GM19463 (cell line): ENCODE data around the gene FGF19.

ENCODE experiments used
- ATAC-seq: cut with Tn5 transposase; IDR thresholded peaks from one replicate; pipeline ENCODE4 v1.9.1; 2021; ENCODE audit warnings: mild to moderate bottlenecking, moderate library complexity; ENCODE audit not compliant: unreplicated experiment

Gene FGF19

DNA sequence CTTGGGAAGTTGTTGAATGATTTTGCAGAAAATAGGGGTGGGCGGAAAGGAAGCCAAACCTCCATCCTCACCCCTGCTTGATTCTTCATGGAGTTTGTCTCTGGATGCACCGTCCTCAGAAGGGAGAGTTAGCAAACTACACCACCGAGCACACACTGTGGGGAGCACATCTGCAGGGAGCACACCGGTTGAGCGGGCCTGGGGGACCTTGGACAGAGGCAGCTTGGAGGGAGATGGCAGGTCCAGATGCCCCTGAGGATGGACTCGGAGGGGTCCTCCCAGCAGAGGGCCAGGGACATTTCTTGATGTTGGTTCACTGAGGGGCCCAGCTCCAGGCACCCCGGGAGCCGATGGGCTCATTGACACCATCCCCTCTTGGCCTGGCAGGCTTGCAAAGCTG lies 15.1 kb upstream of the FGF19 start:
- ATAC-seq, result no peak

DNA sequence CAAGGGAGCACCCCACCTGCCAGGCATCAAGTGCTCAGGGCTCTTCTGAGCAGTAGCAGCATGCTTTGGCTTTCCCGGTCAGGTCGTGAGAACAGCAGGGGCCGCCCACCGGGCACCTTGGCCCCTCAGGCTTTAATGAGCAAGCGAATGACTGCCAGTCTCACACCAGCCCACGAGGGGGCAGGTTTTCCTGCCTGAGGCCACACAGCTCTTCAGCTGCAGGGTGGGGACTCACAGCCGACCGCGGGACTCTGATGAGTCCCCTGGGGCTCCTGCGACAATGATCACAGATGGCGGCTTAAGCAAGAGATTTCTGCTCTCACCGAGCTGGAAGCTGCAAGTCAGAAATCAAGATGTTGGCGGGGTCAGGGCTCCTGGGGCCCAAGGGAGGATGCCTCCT lies 14.3 kb upstream of the FGF19 start:
- ATAC-seq, result no peak

- no peak for ATAC-seq
These were observed 13.3 kb upstream of the FGF19 start for GRCh38 chr11:69716891-69717747.

GRCh38 chr11:69716099-69716498 lies 12.3 kb upstream of the FGF19 start:
- no peak for ATAC-seq

- ATAC-seq, result no peak
These were observed 11.6 kb upstream of the FGF19 start for GRCh38 chr11:69715446-69715845.

DNA sequence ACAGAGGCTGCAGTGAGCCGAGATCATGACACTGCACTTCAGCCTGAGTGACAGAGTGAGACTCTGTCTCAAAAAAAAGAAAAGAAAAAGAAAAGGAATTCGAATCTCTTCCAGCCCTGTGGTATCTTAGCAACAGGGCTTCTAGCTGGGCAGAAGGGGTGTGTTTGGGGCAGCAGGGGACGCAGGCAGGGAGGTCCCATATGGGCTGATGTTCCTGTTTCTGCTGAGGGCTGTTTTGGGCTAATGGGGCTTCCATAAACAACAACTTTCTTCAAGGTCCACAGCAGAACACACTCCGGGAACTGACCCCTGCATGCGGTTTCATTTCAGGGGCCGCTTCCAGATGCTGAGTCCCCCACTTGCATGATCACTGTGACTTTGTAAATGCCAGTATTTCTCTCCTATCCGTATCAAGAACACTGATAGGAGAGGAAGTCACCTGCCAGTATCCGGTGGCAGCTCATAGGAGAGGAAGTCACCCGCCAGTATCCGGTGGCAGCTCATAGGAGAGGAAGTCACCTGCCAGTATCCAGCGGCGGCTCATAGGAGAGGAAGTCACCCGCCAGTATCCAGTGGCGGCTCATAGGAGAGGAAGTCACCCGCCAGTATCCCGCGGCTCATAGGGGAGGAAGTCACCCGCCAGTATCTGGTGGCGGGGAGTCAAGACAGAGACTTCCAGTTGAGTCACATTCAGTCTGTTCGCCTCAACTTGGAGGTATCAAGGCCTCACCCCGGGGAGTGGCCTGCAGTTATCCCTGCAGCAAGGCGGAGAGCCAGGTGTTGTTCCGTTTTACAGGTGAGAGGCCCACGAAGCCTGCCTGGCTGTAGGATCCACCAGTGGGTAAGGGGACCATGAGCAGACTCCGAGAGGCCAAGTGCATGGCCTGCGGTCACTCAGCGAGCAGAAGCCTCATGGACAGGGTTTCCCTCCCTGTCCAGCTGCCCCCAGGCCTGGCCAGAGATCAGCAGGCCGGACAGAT lies 8.3 kb upstream of the FGF19 start:
- no peak for ATAC-seq

DNA sequence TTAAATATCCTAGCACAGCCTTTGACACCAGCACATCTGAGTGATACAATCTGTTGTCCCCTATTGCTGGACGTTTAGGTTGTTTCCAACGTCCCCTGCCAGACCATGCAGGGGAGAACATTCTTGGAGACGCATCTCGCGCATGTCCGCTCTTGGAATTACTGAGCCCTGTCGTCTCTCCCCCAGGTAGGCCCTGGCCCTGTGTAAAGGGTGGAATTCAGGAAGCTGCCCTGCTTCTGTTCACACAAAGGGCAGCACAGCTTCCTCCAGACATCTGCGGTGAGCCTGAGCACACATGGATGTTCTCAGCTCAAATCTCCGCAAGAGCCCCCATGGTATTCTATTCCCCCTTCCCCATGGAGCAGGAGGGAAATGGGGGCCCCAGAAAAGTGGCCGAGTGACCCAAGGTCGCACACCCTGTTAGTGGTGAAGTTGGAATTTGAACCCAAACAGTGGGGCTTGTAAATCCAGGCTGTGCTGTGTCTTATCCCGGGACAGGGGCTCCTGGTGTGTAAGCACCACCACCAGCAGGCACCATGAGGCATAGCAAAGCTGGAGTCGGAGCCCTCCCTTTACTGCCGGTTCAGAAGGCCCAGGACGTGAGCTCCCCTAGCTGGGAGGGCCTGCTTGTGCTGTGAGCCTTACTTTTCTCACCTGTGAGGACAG lies 5.0 kb upstream of the FGF19 start:
- ATAC-seq, result no peak

- ATAC-seq, result no peak
These were observed 3.4 kb upstream of the FGF19 start for GRCh38 chr11:69707176-69707575.

- ATAC-seq, result no peak
These were observed 2.3 kb upstream of the FGF19 start for GRCh38 chr11:69705901-69706787.

- ATAC-seq, result no peak
These were observed 1.6 kb upstream of the FGF19 start for GRCh38 chr11:69705351-69705811.

DNA sequence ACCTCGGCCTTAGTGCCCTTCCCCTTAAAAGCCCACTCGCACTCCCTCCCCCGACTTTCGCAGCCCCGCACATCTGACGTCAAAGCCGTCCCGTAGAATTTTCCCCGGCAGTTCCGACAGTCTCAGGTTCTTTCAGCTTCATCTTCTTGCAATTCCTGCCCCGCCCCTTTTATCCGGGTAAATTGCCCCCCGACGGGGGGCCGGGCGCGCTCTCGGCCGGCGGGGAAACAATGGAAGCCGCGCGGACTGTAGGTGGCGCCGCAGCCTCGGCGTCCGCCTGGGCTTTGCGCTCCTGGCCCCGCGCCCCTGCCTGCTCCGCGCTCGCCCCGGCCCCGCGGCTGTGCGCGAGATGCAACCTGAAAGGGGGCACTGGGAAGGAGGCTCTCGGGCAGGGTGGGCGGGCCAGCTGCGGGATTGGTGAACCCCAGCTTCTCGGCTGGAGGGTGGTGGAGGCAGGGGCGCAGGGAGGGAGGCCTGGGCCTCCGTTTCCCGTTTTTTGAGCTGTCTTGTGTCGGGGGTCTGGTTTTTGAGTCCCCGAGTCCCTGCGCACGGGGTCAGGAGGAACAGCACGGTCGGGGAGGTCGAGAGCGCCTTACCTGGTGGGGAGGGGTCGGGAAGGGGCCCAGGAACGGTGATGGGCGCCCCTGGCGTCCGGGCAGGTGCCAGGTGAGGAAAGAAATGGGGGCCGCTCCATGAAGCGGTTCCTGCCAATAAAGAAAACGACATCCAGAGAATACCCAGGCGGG lies 859 bp upstream of the FGF19 start:
- no peak for ATAC-seq

DNA sequence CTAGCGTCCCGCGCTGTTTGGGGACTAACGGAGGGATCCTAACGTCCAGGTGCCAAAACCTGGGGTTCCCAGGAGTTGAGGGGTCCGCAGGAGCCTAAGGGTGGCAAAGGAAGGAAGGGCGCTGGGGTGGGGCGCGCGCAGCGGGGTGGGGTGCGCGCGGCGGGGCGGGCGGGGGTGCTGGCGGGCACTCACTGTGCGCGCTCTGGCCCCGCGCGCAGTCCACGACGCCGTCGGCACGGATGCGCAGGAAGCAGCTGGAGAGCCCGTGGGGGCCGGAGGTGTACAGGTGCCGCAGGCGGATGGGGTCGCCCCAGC lies 412 bp downstream of the FGF19 start:
- no peak for ATAC-seq

- no peak for ATAC-seq
These were observed 911 bp downstream of the FGF19 start for GRCh38 chr11:69702769-69703452.

DNA sequence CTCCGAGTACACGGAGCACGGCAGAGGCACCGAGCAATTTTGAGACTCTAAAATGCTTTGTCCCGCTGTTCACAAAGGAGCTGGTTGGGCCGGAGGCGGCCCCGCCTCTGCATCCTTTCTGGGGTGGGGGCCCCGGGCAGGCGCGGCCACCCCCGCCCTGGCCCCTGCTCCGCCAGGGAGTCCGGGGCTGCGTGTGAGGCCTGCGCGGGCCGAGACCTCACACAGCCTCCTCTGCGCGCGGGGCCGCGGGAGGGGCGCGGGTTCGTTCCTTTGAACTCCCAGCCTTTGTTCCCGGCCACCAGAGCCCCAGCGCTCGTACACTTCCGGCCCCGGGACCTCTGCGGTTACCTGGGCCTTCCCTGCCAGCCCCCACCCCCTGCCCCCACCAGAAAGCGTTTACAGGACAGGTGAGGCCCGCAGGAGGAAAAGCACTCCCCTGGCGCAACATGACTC lies 1.6 kb downstream of the FGF19 start:
- no peak for ATAC-seq

- no peak for ATAC-seq
These were observed 3.3 kb downstream of the FGF19 start for GRCh38 chr11:69700278-69701140.

GRCh38 chr11:69699213-69699612 lies 4.6 kb downstream of the FGF19 start:
- ATAC-seq, result no peak

DNA sequence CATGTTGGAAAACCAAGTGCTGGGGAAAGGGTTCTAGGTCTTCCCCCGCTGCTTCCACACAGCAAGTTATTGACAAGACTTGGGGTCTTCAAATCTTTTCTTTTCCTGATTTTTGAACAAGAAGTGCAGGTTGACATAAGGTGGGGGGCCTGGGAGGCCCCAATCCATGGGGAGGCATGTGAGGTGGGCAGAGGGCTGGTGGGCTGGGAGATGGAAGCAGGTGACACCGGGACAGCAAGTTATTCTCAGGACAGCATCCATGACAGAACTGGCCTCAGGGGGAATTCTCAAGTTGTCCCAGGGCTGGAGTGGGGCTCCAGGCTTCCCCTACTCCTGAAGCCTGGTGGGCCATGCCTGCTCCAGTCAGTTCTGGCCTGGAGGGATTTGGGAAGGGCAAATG lies 5.5 kb downstream of the FGF19 start:
- ATAC-seq, result no peak

DNA sequence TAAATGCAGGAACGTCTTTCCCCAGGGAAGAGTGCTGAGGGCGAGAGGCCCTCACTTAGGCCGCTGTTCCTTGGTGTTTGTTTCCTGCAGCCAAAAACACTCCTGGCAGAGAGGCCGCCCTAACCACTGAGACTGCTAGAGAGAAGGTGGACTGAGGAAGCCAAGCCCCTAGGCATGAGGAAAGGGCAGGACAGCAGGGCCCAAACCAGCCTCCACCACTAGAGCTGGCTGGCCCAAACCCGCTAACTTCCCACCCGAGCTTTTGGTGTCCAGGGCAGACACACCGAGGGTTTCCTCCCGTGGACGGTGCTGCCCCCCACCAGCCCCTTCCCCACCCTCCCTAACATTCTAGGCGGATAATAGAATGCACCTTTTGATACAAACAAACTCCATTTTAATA lies 6.0 kb downstream of the FGF19 start:
- no peak for ATAC-seq
